ENCODE measurements around the gene TOR3A. TPM values are rescaled to one million over a fixed set of nuclear protein-coding genes. Genes with fewer than 3 reads are reported as not detected.

Gene TOR3A
- total RNA-seq, 1 donor from 2014 or later, result 75.8 TPM

DNA sequence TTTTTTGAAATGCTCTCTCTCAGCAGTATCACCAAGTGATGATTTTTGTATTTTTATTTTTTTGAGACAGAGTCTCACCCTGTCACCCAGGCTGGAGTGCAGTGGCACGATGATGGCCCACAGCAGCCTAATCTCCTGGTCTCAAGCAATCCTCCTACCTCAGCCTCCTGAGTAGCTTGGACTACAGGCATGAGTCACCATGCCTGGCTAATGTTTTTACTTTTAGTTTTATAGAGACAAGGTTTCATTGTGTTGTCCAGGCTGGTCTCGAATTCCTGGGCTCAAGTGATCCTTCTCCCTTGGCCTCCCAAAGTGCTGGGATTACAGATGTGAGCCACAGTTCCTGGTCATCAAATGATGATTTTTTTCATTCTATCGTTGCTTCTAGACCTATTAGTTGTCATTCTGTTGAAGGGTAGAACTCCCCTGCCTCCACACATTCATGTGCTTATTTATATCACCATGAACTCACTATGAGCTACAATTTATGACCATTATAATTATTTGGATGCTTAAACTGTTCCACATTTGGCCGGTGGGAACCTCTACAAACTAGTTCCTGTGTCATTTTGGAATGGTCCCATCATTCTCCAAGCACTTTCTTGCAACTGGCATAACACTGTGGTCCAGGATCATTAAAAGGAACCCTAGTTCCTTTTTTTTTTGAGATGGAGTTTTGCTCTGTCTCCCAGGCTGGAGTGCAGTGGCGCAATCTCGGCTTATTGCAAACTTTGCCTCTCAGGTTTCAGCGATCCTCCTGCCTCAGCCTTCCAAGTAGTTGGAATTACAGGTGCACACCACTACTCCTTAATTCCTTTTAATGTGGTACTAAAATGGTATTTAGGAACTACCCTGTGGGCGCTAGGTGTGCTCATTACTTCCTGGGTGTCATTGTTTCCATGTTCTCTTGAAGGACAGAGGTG lies 20.2 kb upstream of the TOR3A start:
- no peak for DNase-seq (ENCODE audit: extremely low read depth, low read depth, low spot score)

DNA sequence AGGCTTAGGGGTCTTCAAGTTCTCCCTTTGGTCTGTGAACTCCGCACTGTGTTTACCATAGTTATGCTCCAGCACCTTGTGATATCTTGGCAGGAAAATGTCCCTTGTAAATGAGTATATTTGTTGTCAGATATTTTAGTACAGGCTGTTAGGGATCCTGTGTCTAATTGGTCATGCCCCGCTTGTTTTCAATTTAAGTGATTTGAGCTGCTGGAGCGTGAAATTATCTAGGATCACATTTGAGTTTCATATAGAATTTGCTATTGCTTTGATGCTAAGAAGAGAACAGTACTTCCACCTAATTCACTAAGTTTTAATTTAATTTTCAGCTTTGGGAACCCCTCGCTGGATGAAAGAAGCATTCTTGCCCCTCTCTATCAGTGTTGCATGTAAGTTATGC lies 15.4 kb upstream of the TOR3A start:
- DNase-seq (ENCODE audit: extremely low read depth, low read depth, low spot score), result no peak

DNA sequence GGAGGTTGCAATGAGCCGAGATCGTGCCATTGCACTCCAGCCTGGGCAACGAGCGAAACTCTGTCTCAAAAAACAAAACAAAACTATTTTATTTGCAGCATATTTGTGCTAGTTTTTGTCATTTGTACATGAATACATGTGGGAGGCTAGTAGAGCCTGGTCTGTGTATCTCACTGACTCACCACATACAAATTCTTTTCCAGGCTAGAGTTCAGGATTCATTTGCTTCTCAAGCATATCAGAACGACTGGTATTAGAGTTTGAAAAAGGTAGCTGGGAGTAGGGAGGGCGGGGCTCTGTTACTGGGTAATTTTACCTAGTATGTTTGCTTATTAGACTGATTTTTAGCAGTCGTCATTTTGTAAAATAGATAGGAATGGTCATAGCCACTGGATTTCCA lies 4.5 kb upstream of the TOR3A start:
- no peak for DNase-seq (ENCODE audit: extremely low read depth, low read depth, low spot score)

DNA sequence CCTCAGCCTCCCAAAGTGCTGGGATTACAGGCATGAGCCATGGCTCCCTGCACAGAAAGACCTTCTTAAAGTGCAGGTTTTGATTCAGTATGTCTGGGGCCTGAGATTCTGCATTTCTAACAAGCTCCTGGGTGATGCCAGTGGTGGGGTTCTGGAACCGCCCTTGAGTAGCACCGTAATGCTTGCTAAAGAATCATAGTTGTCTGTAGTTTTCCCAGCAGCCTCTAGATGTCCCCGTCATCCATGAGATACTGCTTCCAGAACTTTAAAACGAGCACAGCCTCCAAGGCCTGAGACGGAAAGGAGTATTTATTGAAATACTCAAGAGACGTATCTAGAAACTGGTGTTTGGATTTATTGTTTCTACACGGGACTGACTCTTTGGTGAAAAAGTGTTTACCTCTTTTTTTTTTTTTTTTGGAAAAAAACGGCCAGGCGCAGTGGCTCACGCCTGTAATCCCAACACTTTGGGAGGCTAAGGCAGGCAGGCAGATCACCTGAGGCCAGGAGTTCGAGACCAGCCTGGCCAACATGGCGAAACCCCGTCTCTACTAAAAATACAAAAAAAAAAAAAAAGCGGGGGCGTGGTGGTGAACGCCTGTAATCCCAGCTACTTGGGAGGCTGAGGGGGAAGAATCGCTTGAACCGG lies 2.6 kb upstream of the TOR3A start:
- peak; percentile 50 for DNase-seq (ENCODE audit: extremely low read depth, low read depth, low spot score)

DNA sequence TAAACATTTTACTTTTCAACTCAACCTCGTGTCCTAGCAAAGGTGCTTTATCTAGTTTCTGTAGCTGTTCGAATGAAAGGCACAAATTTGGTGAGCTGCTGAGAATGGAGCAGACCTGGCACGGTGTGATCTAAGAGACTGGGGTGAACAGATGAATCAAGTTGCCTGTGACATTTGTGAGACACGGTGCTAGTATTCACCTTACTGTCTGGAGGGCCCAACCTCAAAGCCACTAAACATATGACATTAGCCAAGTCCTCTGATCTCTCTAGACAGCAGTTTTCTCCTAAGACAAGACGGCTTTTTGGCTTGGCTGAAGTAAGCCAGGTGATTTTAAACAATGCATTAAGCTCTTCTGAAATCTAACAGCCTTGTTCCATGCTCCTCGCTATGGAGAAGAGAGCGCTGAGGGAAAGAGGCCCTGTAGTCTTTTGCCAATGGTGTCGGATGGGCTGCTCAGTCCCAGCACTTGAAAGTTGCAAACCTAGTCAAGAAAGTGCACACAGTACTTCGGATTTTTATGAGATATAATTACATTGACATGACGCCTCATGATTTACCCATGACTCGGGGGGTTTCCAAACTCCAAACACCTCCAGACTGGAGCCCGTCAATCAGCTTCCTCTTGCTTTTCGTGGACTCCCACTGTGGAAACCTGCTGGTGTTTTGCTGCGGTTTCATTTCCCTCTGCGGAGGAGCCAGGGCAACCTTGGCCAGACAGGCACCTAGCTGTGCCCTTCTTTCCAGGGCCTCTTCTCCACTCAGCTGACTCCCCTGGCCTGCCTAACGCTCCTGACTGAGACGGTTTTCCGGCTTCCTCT lies 794 bp upstream of the TOR3A start:
- no peak for DNase-seq (ENCODE audit: extremely low read depth, low read depth, low spot score)

DNA sequence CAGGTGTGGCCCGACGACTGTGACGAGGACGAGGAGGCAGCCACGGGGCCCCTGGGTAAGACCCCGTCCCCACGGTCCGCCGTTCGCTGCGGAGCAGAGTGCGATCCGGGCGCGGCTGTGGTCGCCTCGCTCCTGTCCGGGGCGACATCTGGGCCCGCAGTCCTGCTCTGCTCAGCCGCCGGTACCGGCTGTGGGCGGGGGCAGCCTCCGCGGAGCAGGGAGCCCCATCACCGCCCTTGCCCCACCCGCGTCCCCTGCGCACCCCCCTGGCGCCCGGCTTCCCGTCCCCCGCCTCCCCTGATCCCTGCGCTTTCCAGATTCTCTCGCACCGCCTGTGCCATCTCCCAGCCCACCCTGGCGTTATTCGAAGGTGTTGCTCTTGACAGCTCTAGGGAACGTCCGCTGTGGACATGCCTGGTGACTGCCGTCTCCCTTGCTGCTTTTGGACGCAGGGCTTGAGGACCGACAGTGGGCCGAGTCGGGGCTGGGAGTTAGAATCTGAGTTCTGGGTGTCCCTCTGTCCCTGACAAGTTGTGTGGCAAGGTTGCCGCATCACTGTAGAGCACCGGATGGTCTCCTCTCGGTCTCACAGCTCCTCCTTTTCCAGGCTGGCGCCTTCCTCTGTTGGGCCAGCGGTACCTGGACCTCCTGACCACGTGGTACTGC lies 596 bp downstream of the TOR3A start:
- no peak for DNase-seq (ENCODE audit: extremely low read depth, low read depth, low spot score)

DNA sequence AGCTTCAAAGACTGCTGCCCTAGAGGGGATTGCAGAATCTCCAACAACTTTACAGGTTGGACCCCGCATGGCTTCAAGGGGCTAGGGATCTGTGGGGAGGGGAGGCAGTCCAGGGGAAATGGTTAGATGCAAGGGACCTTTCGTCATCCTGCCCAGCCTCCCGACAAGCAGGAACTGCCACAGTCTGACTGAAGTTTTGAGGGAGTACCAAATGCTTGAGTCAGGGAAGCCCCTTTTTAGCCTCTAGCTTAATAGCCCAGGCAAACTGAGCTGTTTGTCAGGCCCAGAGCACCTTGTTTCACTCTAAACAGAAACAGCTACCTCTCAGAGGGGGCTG lies 1.1 kb downstream of the TOR3A start:
- DNase-seq (ENCODE audit: extremely low read depth, low read depth, low spot score), result no peak

DNA sequence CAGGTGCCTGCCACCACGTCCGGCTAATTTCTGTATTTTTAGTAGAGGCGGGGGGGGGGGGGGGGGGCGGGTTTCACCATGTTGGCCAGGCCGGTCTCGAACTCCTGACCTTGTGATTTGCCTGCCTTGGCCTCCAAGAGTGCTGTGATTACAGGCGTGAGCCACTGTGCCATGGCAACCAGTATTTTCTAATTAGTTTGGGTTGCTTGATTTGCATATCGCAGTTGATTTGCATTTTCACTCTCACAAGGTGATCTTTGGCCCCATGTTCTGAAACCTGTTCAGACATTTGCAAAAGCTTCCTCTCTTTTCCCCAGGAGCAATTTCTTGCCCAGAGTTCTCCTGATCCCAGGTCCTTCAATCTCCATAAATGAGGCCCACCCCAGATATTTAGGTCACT lies 1.7 kb downstream of the TOR3A start:
- DNase-seq (ENCODE audit: extremely low read depth, low read depth, low spot score), result no peak

DNA sequence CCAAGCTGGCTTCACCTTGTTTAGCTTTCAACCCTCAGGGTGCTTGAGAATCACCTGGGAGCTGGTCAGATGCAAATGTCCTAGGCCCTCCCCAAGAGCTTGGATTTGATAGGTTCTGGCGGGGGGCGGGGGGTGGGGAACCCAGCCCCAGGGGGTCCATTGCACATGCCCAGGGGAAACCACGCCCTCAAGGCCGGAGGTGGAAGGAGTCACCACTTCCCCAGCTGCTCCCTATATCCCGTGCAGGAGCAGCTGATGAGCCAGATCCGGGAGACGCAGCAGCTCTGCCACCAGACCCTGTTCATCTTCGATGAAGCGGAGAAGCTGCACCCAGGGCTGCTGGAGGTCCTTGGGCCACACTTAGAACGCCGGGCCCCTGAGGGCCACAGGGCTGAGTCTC lies 5.8 kb downstream of the TOR3A start:
- DNase-seq (ENCODE audit: extremely low read depth, low read depth, low spot score), result peak; percentile 20

DNA sequence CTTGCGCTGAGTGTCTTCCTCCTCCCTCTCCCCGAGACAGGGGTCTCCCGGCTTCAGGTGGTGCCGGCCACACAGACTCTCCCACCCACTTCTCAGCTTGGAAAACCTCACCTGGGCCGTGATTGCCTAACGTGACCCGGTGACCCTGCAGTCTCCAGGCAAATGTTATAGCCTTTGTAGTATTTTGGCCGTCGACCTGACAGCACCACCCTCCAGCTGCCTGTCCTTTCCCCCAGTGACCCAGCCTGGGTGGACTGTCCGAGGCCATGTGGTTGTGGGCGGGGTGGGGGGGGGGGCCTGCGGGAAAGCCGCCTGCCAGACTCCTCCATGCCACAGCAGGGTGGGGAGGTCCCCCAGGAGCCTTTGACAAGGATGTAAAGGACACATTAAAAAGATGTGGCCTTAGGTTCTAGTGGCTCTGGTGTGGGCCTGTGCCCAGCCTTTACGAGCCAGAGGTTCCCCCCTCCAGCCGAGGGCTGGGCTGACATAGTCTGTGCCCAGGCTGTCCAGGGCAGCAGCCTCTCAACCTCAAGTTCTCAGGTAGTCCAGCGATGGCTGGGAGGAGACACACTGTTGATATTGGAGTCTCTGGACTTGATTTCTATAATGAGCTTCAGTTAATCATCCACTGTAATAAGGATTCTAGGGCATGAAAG lies 8.1 kb downstream of the TOR3A start:
- no peak for DNase-seq (ENCODE audit: extremely low read depth, low read depth, low spot score)

DNA sequence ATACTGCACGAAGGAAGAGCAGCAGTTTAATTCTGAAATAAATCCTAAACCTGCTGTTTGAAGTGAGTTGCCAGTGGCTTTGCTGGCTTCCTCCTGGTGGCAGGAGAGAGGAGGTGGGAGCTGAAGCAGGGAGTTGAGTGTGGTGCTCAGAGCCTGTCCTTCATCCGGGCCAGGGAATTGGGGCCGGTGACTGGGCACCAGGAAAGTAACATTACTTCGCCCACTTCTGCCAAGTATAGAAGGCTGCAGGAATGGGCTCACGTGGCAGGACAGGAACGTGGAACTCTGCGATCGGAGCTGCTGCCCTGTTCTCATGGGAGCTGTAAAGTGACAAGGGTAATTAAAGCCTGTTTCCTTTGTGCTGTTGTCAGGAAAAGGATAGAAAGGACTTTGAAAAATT lies 8.7 kb downstream of the TOR3A start:
- no peak for DNase-seq (ENCODE audit: extremely low read depth, low read depth, low spot score)

DNA sequence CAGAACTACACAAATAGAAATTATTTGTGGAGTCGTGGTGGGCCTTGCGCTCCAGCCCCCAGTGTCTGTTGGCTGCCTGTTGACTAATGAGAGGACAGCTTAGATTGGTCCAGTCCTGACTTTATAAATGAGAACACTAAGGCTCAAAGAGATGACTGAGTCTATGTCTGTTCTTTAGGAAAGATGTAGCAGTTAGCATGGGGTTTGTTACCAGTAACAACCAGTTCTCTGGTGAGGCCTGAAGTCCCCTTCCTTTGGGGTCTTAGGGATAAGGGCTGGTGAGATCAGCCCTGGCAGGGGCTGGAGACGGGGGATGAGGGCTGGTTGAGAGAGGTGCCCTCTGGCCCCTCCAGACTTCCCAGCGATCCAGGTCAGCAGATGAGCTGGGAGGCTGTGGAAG lies 9.1 kb downstream of the TOR3A start:
- no peak for DNase-seq (ENCODE audit: extremely low read depth, low read depth, low spot score)

DNA sequence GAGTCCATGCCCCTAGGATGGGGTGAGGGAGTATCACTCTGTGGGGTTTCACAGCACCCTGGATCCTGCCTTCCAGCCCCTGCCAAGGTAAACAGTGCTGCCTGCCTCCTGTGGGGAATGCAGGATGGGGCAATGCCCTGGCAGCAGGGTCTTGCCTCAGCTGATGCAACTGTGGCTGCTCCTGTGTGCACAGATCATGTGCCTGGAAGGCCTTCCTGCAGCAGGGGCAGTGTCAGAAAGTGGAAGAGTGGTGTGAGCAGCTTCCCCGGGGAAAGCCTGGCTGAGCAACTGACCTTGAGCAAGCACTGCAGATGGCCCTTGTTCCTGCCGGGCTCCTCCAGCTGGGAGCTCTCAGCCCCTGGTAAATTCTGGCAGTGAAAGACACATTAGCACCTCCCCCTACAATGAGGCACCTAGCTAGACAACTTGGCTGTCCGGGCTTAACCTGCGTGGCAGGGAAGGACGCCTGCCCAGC lies 9.9 kb downstream of the TOR3A start:
- DNase-seq (ENCODE audit: extremely low read depth, low read depth, low spot score), result no peak

DNA sequence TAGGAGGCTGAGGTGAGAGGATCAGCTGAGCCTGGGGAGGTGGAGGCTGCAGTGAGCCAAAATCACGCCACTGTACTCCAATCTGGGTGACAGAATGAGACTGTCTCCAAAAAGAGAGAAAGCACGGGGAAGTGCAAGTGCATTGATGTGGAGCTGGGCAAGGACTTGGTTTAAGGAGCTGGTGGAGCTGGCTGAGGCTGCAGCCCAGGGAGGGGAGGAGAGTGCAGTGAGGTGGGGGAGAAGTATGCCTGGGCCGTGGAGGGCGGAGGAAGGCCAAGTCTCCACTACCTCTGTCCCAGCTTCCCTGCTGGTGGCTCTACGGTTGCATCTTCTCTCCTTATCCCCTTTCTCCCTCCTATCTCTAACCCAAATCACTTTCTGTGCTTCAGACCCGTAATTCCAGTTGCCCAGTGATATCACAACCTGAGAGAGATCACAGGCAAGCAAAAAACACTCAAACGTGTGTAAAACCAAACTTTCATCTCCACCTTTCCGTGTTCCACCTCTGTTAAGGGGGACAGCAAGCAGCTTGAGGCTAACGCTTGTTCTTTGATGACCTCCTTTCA lies 11.1 kb downstream of the TOR3A start:
- DNase-seq (ENCODE audit: extremely low read depth, low read depth, low spot score), result no peak

DNA sequence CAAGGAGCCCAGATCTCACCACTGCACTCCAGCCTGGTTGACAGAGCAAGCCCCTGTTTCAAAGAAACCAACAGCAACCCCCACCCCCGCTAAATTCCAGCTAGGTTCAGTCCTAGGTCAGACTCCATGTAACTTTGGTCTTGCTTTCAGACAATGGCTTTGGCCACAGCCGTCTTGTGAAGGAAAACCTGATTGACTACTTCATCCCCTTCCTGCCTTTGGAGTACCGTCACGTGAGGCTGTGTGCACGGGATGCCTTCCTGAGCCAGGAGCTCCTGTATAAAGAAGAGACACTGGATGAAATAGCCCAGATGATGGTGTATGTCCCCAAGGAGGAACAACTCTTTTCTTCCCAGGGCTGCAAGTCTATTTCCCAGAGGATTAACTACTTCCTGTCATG lies 12.9 kb downstream of the TOR3A start:
- peak; percentile 23 for DNase-seq (ENCODE audit: extremely low read depth, low read depth, low spot score)

DNA sequence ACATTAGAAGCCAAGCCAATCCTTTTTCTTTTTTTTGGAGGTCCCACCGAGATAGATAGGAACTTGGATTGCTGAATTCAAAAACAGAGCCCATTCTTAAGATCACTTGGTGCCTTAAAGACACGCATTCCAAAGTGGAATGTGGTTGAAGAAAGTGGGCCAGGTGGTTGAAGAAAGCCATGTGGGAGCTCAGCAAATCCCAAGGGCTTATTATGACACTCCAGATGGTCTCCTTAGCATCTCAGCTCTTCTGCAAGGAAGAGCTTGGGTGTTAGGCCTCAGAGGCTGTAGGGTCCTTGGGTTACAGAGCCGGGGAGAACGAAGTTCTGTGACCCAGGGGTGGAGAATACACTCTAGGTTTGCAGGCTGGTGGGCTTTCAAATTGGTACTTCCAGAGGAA lies 13.5 kb downstream of the TOR3A start:
- DNase-seq (ENCODE audit: extremely low read depth, low read depth, low spot score), result no peak

DNA sequence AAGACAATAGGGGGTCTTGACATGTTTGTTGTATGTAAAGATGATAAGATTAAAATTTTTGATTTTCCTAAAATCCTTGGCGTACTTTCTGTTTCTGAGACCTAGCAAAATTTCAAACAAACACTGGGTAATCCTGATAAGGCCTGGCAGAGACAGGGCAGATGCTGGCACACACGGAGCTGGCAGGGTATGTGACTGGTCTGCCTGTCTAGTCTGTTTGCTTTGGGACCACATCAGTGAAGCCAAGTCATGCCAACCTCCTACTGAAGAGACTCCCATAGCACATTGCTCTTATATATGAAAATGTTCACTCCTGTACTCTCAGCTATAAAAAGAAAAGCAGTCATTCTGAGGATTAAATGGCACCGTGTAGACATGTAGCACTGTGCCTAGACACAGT lies 14.1 kb downstream of the TOR3A start:
- no peak for DNase-seq (ENCODE audit: extremely low read depth, low read depth, low spot score)

DNA sequence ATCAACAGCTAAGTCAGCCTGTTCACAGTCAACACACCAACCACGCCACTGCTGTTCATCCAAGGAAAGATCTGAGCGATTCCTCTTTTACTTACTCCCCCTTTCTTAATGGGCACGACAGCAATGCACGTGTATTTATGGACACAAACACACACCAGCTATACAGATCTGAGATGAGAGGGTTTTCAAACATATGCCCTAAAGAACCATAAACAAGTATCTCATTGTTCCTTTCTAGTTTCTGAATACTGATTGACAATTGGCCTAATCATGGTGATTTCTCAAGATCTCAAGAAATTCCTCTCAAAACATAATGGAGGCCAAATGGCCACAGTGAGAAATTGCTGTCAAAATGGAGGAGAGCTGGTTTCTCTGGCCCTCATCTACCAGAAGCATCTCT lies 18.0 kb downstream of the TOR3A start:
- DNase-seq (ENCODE audit: extremely low read depth, low read depth, low spot score), result no peak

DNA sequence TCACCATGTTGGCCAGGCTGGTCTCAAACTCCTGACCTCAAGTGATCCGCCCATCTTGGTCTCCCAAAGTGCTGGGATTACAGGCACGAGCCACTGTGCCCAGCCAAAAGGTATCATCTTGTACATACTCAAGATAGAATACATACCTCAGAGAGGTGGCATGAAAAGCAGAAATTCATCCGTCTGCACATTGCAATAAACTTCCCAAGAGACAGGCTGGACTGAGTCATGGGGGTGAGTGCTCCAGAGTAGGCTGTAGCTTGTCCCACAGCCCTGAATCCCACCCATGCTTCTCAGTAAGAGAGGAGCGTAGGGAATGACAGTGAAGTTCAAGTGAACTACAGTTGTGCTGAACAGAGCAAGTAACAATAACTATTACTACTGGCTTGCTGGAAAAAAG lies 19.7 kb downstream of the TOR3A start:
- no peak for DNase-seq (ENCODE audit: extremely low read depth, low read depth, low spot score)

DNA sequence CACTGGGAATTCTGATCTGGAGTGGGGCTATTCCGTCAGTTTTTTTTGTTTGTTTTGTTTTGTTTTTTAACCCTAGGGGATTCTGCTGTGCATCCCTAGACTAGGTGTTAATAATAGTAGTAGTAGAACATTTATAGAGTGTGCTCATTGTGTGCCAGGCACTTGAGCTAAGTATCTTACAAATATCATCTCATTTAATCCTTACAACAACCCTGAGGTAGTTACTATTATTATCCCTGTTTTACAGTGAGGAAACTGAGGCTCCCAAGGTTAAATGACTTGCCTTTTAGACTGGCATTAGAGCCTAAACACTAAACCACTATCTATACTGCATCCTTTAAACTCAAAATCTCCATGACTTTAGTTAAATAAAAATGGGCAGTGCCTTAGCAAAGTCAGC lies 22.1 kb downstream of the TOR3A start:
- DNase-seq (ENCODE audit: extremely low read depth, low read depth, low spot score), result no peak

Data from glomerular endothelial cell (primary cell).